GM18868 (cell line): Measurements from ENCODE around the gene PIEZO2.
"Not testable (repeated sequence)": the region's sequence is repeated elsewhere in the genome, so short reads cannot be mapped to it uniquely, and the experiment has no call there.

Experiments
- ATAC-seq: cut with Tn5 transposase; IDR thresholded peaks from one replicate; pipeline ENCODE4 v1.9.1; 2021; ENCODE audit warnings: mild to moderate bottlenecking, moderate library complexity; ENCODE audit not compliant: unreplicated experiment

PIEZO2 gene

DNA sequence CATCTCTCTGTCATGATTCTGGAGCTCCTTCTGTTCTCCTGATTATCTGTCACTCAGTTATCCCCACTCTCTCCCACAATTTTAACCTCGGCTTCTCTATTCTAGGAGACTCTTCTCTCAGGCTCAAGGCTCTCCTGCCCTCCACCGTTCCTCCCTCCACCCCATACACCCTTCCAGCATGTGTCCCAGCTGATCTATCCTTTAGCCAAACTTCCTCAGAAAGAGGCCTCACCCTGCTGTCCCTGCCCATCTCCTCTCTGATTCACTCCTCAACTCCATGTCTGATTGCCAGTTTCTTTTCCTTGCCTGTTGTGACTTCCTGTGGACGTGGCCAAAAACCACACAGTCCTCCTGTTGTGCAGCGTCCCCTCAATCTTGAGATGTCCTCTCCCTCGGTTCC lies 505.4 kb downstream of the PIEZO2 start:
- ATAC-seq, result not testable (repeated sequence)

DNA sequence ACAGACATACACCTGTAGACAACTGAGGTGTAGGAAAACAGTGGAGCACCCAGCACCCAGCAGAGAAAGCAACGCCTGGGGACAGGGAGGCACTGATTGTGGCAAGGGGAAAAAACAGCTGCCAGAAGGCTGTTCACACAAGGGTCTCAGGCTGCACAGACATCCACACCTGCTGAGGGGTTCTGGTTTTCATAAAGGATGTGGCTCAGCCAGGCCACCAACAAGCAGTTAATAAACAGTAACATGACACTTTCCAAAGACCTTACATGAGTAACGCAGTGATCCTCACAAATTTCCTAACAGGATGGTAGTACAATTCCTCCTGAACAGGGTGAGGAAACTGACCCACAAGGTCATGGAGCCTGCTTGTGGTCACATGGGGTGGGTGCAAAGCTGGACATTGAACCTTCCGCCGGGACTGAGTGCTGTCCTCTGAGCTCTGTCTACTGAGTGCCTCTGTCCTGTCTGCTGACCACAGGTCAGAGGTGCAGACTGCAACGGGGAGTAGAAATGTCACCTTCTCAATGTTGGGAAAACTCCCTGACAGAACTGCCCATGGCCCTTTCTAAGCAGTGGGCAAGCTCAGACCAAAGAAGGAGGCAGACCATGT lies 506.3 kb downstream of the PIEZO2 start:
- ATAC-seq, result not testable (repeated sequence)

DNA sequence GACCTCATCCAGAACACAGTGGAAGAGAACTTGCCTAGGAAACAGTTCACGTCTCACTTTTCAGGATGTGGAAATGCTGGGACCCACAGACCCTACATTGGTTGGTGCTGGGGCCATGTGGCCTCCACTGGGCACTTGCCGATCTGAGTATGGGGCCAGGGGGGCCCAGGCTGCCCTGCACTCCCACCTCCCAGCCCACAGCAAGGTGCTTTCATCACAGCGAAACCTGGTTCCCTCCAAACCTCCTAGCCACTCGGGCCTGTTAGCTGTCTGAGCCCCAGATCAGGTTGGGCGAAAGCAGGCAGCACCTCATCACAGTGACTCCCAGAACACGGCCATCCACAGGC lies 510.9 kb downstream of the PIEZO2 start:
- not testable (repeated sequence) for ATAC-seq

DNA sequence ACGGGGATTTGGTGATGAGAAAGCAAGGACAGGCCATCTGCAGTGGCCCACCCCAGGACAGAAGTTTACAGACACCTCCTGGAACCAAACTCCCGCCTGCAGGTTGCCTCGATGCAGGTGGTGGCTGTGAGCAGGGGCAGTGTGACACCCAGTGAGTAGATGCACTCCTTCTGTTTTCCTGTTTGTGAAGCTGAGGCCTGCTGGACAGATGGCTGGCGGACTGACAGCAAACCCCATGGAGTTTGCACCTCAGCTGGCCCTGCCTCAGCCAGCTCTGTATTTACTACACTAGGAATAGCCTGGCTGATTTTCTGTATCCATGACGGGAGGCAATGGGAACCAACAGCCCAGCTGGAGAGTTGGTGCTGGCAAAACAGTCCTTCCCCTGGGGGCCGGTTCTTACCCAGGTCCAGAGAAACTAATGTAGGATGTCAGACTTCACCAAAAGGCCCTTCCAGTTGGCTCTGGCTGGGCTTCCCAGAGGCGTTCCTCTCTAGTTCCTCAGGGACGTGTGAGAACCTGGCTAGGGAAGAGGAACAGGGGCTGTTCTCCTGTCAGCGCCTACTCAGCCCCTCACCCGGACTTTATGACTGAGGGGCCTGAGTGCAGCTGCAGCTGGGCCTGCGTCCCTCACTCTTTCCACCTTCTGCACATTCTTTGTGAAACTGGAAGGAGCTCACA lies 511.4 kb downstream of the PIEZO2 start:
- not testable (repeated sequence) for ATAC-seq

DNA sequence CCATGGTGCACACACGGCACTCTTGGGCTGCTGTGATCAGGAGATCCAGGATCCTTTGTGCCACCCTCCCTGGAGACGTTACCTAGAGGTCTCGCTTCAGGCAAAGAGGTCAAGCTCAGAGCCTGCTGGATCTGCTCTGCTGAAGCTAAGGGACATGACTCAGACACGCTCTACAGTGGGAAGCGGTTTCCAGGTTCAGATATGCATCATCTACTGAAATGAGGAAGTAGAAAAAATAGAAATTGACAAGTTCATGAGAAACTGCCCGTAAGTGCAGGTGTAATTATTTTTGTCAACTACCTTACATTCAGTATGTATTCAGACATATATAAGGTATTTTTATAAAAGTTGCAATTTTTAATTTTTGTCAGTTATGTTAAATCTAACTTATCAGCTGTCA lies 520.3 kb downstream of the PIEZO2 start:
- peak; percentile 92 for ATAC-seq

DNA sequence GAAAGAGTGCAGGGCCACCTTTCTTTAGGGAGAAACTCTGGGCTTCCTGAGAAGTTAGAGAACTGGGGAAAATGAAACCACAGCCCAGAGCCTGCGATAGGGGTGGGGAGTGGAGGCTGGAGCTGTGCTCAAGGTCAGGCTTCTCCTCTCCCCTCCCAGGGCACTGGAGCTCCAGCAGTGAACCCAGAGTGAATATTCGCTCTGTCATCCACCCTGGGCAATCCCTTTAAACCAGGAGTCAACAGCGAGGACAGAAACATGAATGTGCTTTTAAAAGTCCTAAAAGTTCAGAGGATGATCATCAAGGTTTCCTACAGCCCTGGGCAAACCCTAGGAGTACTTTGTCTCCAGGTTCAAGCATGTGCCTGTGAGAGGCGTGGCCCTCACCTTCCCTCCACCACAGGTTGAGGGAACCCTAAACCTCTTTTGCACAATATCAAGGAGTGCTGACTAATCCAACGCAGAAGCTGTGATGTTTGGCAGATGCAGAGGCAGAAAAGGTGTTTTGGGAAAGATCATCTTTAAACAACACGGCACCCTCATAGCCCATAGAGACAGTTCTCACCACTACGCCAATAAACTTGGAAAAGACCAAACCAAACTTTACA lies 522.7 kb downstream of the PIEZO2 start:
- ATAC-seq, result not testable (repeated sequence)

DNA sequence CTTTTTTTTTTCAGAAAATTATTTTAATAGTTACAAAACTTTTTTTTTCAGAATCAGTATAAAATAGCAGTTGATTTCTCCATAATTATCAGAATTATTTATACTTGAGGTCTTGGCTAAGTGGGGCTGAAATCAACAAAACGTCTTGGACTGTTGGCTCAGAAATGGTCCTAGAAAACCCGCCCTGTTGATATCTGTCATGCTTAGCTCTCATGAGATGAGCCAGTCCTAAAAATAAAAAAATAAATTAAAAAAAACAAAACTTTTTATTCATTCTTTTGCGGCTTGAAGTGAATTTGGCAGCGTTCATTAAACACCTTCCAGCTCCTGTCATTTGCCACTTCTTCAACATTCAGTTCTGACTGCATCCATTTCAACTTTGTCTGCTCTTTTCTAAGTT lies 525.8 kb downstream of the PIEZO2 start:
- ATAC-seq, result not testable (repeated sequence)

DNA sequence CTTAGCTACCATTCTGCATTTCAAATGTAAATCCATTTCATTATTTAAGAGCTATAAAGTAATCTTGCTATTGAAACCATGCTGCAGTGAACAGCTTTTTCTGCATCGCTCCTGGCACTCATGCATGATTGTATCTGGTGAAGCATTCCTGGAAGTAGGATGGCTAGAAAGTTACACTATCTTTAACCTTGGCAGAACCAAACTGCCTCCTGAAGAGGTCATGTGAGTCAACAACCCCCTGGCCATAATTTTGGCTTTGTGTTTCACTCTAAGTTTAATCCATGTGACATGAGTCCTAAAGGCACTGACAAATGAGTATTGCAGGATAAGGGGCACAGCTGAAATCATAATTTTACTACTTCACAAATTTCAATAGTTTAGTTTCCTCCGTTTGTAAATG lies 526.4 kb downstream of the PIEZO2 start:
- not testable (repeated sequence) for ATAC-seq

DNA sequence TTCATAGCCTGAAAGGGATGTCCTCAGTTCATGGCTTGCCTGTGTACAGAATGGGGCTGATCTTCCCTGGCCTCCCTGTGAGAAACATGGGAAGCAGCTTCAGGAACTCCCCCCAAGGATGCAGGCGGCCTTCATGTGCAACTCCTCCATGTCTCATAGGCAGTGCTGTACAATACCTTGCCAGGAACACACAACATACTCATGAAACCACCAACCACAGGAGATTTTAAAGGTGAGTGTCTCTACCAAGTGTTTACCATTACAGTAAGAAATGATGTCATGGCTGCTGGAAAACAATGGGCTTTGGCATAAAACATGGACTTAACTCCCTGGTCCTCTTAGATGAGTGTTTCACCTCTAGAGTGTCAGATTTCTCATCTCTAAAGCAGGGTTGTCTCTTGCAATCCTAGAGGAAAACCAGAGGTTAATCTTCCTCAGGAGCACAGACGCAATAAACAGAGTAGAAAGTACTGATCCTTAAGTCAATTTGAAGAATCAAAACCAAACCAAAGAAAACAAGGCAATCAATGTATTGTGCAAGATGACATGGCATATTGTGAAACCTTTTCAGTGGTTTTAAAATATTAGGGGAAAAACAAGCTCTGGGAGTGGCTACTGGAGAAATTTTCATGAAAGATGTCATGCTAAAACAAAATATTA lies 528.6 kb downstream of the PIEZO2 start:
- ATAC-seq, result not testable (repeated sequence)
